Measurements from ENCODE around the gene DENND4A.
"Not testable (repeated sequence)": the region's sequence is repeated elsewhere in the genome, so short reads cannot be mapped to it uniquely, and the experiment has no call there.

Gene DENND4A

GRCh38 chr15:65790694-65791334, 1.3 kb downstream of the DENND4A start:
- no peak for FAIRE-seq
- DNase-seq (ENCODE audit: insufficient read length, low spot score), result no peak

- DNase-seq (ENCODE audit: insufficient read length, low spot score) (no peak), FAIRE-seq (no peak)
Observed at GRCh38 chr15:65789759-65790425, 2.2 kb downstream of the DENND4A start.

- FAIRE-seq (no peak), DNase-seq (ENCODE audit: insufficient read length, low spot score) (no peak)
Observed at GRCh38 chr15:65789105-65789504, 3.0 kb downstream of the DENND4A start.

GRCh38 chr15:65787260-65787659, 4.8 kb downstream of the DENND4A start:
- DNase-seq (ENCODE audit: insufficient read length, low spot score) (no peak), FAIRE-seq (no peak)

GRCh38 chr15:65785151-65785550, 6.9 kb downstream of the DENND4A start:
- DNase-seq (ENCODE audit: insufficient read length, low spot score) (no peak), FAIRE-seq (no peak)

GRCh38 chr15:65783872-65784271, 8.2 kb downstream of the DENND4A start:
- no peak for FAIRE-seq
- no peak for DNase-seq (ENCODE audit: insufficient read length, low spot score)

- DNase-seq (ENCODE audit: insufficient read length, low spot score) (no peak), FAIRE-seq (no peak)
Observed at GRCh38 chr15:65782096-65782495, 10.0 kb downstream of the DENND4A start.

GRCh38 chr15:65778701-65779100, 13.4 kb downstream of the DENND4A start:
- not testable (repeated sequence) for DNase-seq (ENCODE audit: insufficient read length, low spot score); FAIRE-seq

- DNase-seq (ENCODE audit: insufficient read length, low spot score), result no peak
- FAIRE-seq, result no peak
Observed at GRCh38 chr15:65778269-65778668, 13.8 kb downstream of the DENND4A start.

GRCh38 chr15:65777843-65778242, 14.2 kb downstream of the DENND4A start:
- DNase-seq (ENCODE audit: insufficient read length, low spot score) (no peak), FAIRE-seq (no peak)

- DNase-seq (ENCODE audit: insufficient read length, low spot score) (no peak), FAIRE-seq (no peak)
Observed at GRCh38 chr15:65777053-65777452, 15.0 kb downstream of the DENND4A start.

- FAIRE-seq (no peak), DNase-seq (ENCODE audit: insufficient read length, low spot score) (no peak)
Observed at GRCh38 chr15:65773386-65774111, 18.5 kb downstream of the DENND4A start.

- DNase-seq (ENCODE audit: insufficient read length, low spot score), result no peak
- FAIRE-seq, result no peak
Observed at GRCh38 chr15:65772930-65773329, 19.2 kb downstream of the DENND4A start.

GRCh38 chr15:65771870-65772269, 20.2 kb downstream of the DENND4A start:
- FAIRE-seq, result no peak
- DNase-seq (ENCODE audit: insufficient read length, low spot score), result no peak

GRCh38 chr15:65769482-65769881, 22.6 kb downstream of the DENND4A start:
- FAIRE-seq (no peak), DNase-seq (ENCODE audit: insufficient read length, low spot score) (no peak)

- no peak for DNase-seq (ENCODE audit: insufficient read length, low spot score)
- FAIRE-seq, result no peak
Observed at GRCh38 chr15:65767895-65768294, 24.2 kb downstream of the DENND4A start.

GRCh38 chr15:65767264-65767595, 24.9 kb downstream of the DENND4A start:
- FAIRE-seq (no peak), DNase-seq (ENCODE audit: insufficient read length, low spot score) (no peak)

GRCh38 chr15:65766422-65767263, 25.4 kb downstream of the DENND4A start:
- DNase-seq (ENCODE audit: insufficient read length, low spot score) (no peak), FAIRE-seq (no peak)

- FAIRE-seq (no peak), DNase-seq (ENCODE audit: insufficient read length, low spot score) (no peak)
Observed at GRCh38 chr15:65765106-65765505, 27.0 kb downstream of the DENND4A start.

GRCh38 chr15:65762914-65763787, 28.9 kb downstream of the DENND4A start:
- FAIRE-seq (no peak), DNase-seq (ENCODE audit: insufficient read length, low spot score) (no peak)
